ENCODE data around the gene HM13.
"Not testable (repeated sequence)": the region's sequence is repeated elsewhere in the genome, so short reads cannot be mapped to it uniquely, and the experiment has no call there.

HM13 gene

GRCh38 chr20:31542963-31543362 lies 28.7 kb downstream of the HM13 start:
- DNase-seq (ENCODE audit: low read depth): no peak

- no peak for DNase-seq (ENCODE audit: low read depth)
These were observed 29.8 kb downstream of the HM13 start for GRCh38 chr20:31543966-31544598.

GRCh38 chr20:31544600-31544999 lies 30.4 kb downstream of the HM13 start:
- no peak for DNase-seq (ENCODE audit: low read depth)

GRCh38 chr20:31545621-31546040 lies 31.4 kb downstream of the HM13 start:
- not testable (repeated sequence) for DNase-seq (ENCODE audit: low read depth)

- peak; percentile 72 for DNase-seq (ENCODE audit: low read depth)
These were observed 32.9 kb downstream of the HM13 start for GRCh38 chr20:31547017-31547675.

- no peak for DNase-seq (ENCODE audit: low read depth)
These were observed 33.6 kb downstream of the HM13 start for GRCh38 chr20:31547720-31548298.

- DNase-seq (ENCODE audit: low read depth): no peak
These were observed 34.7 kb downstream of the HM13 start for GRCh38 chr20:31548820-31549512.

- DNase-seq (ENCODE audit: low read depth): no peak
These were observed 35.3 kb downstream of the HM13 start for GRCh38 chr20:31549513-31549880.

GRCh38 chr20:31550099-31550498 lies 35.9 kb downstream of the HM13 start:
- DNase-seq (ENCODE audit: low read depth): no peak

GRCh38 chr20:31551163-31552081 lies 37.2 kb downstream of the HM13 start:
- no peak for DNase-seq (ENCODE audit: low read depth)

- DNase-seq (ENCODE audit: low read depth): no peak
These were observed 41.0 kb downstream of the HM13 start for GRCh38 chr20:31555203-31555775.

- DNase-seq (ENCODE audit: low read depth): no peak
These were observed 45.5 kb downstream of the HM13 start for GRCh38 chr20:31559704-31560093.

GRCh38 chr20:31560094-31560745 lies 46.0 kb downstream of the HM13 start:
- DNase-seq (ENCODE audit: low read depth): peak; percentile 63

GRCh38 chr20:31560746-31561598 lies 46.7 kb downstream of the HM13 start:
- no peak for DNase-seq (ENCODE audit: low read depth)

GRCh38 chr20:31562241-31562640 lies 48.0 kb downstream of the HM13 start:
- no peak for DNase-seq (ENCODE audit: low read depth)

GRCh38 chr20:31564284-31564683 lies 50.0 kb downstream of the HM13 start:
- DNase-seq (ENCODE audit: low read depth): no peak

- DNase-seq (ENCODE audit: low read depth): no peak
These were observed 51.6 kb downstream of the HM13 start for GRCh38 chr20:31565699-31566318.

- DNase-seq (ENCODE audit: low read depth): no peak
These were observed 52.0 kb downstream of the HM13 start for GRCh38 chr20:31566319-31566657.

GRCh38 chr20:31566658-31567379 lies 52.6 kb downstream of the HM13 start:
- no peak for DNase-seq (ENCODE audit: low read depth)
